Natural killer cell (primary cell): ENCODE measurements around the gene PPT1. TPM values are rescaled to one million over a fixed set of nuclear protein-coding genes. Genes with fewer than 3 reads are reported as not detected.

Experiments
- ATAC-seq, 3 donors: fragments of 150-1000 bp in 2 of 3; fragments of 200-7000 bp in 1 of 3; cut with Tn5 transposase; 1 replicate in 1 of 3; 2 replicates in 2 of 3; pipeline ENCODE4 v1.10.0; 2021; ENCODE audit warnings: mild to moderate bottlenecking in 2 of 3, moderate library complexity in 2 of 3
- DNase-seq, 2 donors: peaks; one replicate each; pipeline versions ENCODE4 v3.0.0 to v3.0.0-alpha.2; 2013 to 2021; ENCODE audit warnings: mixed read lengths in 1 of 2
- H3K27ac ChIP-seq: one replicate; pipeline ENCODE4 v1.5.1; 2013; ENCODE audit warnings: mild to moderate bottlenecking, low read length
- H3K27me3 ChIP-seq: one replicate; pipeline ENCODE4 v1.6.1; 2013; ENCODE audit warnings: low read length; ENCODE audit not compliant: control insufficient read depth, insufficient read depth
- H3K36me3 ChIP-seq: one replicate; pipeline ENCODE4 v1.6.1; 2013; ENCODE audit warnings: low read length; ENCODE audit not compliant: control insufficient read depth, insufficient read depth
- H3K4me1 ChIP-seq: one replicate; pipeline ENCODE4 v1.6.1; 2013; ENCODE audit warnings: low read length; ENCODE audit not compliant: control insufficient read depth, insufficient read depth
- H3K4me3 ChIP-seq: one replicate; pipeline ENCODE4 v1.5.1; 2013; ENCODE audit warnings: low read length
- H3K9me3 ChIP-seq: one replicate; pipeline ENCODE4 v1.6.1; 2013; ENCODE audit warnings: low read length; ENCODE audit not compliant: control insufficient read depth, insufficient read depth
- H3K27ac Mint-ChIP-seq, 2 donors: one replicate each; pipeline ENCODE4 v1.8.0; 2022; ENCODE audit warnings: mild to moderate bottlenecking in 2 of 2, mixed read lengths in 2 of 2, moderate library complexity in 1 of 2
- H3K27me3 Mint-ChIP-seq, 2 donors: one replicate each; pipeline ENCODE4 v1.8.0; 2022; ENCODE audit warnings: low read depth in 2 of 2, mixed read lengths in 2 of 2
- H3K36me3 Mint-ChIP-seq: one replicate; pipeline ENCODE4 v1.8.0; 2022; ENCODE audit warnings: mixed read lengths
- H3K4me1 Mint-ChIP-seq, 2 donors: one replicate each; pipeline ENCODE4 v1.8.0; 2022; ENCODE audit warnings: mixed read lengths in 2 of 2
- H3K4me3 Mint-ChIP-seq: one replicate; pipeline ENCODE4 v1.8.0; 2022; ENCODE audit warnings: mild to moderate bottlenecking, moderate library complexity, mixed read lengths
- H3K9me3 Mint-ChIP-seq, 2 donors: one replicate each; pipeline ENCODE4 v1.8.0; 2022; ENCODE audit warnings: mixed read lengths in 2 of 2
- WGBS: methylation state at CpG from one replicate; pipeline ENCODE4 v1.1.7; 2013; ENCODE audit warnings: missing lambda C conversion rate; ENCODE audit not compliant: insufficient coverage; 5-methylcytosine and 5-hydroxymethylcytosine counted together
- intact Hi-C: fragments of 100-400 bp; cut with micrococcal nuclease; formaldehyde crosslinking; loops from one replicate; pipeline ENCODE4 v1.14.2; 2022
- total RNA-seq, 4 donors: library from RNA; stranded (reverse); fragments of 120-200 nt in 1 of 4; gene quantifications; one replicate each; pipeline versions ENCODE4 v1.2.3 to v1.2.4, GENCODE V29; 2013 to 2022
- TF ChIP-seq, protein P1 (sequence below): fragments of 200-600 bp; IDR thresholded peaks from one replicate; pipeline ENCODE4 v1.8.0; 2022; ENCODE audit warnings: antibody characterized with exemption

Gene PPT1
- total RNA-seq, 3 donors from 2014 or later (not counting 1 experiment from before 2014, with no cell fraction given) = 24.9 to 34.5 (median 29.9) TPM

- no peak for DNase-seq
- Histone ChIP-seq H3K27ac (no peak overlapping the region), H3K36me3 (peaks cover 23% of the 10 kb centered on the region), H3K4me1 (peaks cover 15% of the 10 kb centered on the region), H3K9me3 (no peaks in the 10 kb centered on the region), H3K27me3 (no peaks in the 10 kb centered on the region), H3K4me3 (no peak overlapping the region)
- ATAC-seq = no peak
- Mint-ChIP-seq H3K4me1 (peaks cover 19 to 25% of the 10 kb centered on the region in 2 donors), H3K27me3 (no peaks in the 10 kb centered on the region), H3K9me3 (no peaks in the 10 kb centered on the region), H3K4me3 (no peak overlapping the region), H3K27ac (peak overlapping the region in 1 of 2 donors; percentile 5), H3K36me3 (no peaks in the 10 kb centered on the region)
- TF ChIP-seq, protein P1, sequence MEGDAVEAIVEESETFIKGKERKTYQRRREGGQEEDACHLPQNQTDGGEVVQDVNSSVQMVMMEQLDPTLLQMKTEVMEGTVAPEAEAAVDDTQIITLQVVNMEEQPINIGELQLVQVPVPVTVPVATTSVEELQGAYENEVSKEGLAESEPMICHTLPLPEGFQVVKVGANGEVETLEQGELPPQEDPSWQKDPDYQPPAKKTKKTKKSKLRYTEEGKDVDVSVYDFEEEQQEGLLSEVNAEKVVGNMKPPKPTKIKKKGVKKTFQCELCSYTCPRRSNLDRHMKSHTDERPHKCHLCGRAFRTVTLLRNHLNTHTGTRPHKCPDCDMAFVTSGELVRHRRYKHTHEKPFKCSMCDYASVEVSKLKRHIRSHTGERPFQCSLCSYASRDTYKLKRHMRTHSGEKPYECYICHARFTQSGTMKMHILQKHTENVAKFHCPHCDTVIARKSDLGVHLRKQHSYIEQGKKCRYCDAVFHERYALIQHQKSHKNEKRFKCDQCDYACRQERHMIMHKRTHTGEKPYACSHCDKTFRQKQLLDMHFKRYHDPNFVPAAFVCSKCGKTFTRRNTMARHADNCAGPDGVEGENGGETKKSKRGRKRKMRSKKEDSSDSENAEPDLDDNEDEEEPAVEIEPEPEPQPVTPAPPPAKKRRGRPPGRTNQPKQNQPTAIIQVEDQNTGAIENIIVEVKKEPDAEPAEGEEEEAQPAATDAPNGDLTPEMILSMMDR = no peak
- intact Hi-C loops = no loop called here
- WGBS = 70% methylated on average over 4 of the region's 4 CpGs
Measured at GRCh38 chr1:40094466-40095110, 2.5 kb downstream of the PPT1 start.

DNA sequence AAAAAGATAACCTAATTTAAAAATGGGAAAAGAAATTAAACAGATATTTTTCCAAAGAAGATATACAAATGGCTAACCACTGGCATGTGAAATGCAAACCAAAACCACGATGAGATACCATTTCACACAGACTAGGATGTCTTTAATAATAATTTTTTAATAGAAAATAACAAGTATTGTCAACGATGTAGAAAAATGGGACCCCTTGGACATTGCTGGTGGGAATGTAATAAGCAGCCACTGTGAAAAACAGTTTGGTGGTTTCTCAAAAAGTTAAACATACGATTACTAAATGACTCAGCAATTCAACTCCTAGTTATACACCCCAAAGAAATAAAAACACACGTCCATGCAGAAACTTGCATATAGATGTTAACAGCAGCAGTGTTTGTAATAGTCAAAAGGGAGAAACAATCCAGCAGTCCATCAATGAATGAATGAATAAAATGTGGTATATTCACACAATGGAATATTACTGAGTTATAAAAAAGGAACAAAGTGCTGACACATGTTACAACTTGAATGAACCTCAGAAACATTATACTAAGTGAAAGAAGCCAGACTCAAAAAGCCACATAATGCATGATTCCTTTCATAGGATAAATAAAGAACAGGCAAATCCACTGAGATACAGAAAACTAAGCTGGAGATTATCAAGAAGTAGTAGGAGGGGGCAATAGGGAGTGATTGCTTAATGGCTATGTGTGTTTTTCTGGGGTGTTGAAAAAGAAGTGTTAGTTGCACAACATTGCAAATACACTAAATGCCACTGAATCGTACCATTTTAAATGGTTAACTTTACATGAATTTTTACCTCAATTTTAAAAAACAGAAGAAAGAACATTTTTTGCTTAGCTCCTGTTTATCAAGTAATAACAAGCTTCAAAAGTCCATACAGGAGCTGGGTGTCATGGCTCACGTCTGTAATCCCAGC is 4.1 kb downstream of the PPT1 start:
- TF ChIP-seq, protein P1 = no peak
- Histone ChIP-seq H3K27me3 (no peaks in the 10 kb centered on the region), H3K4me1 (peaks cover 15% of the 10 kb centered on the region), H3K36me3 (peaks cover 32% of the 10 kb centered on the region), H3K4me3 (no peak overlapping the region), H3K27ac (no peak overlapping the region), H3K9me3 (no peaks in the 10 kb centered on the region)
- Mint-ChIP-seq H3K27ac (no peak overlapping the region), H3K4me1 (peaks cover 19 to 25% of the 10 kb centered on the region in 2 donors), H3K27me3 (no peaks in the 10 kb centered on the region), H3K36me3 (no peaks in the 10 kb centered on the region), H3K4me3 (no peak overlapping the region), H3K9me3 (no peaks in the 10 kb centered on the region)
- 78% methylated on average over 3 of the region's 6 CpGs for WGBS
- ATAC-seq (no peak), DNase-seq (no peak)
- intact Hi-C loops = no loop called here

- no peaks in the 10 kb centered on the region for H3K36me3 Mint-ChIP-seq
- no peak overlapping the region for H3K27ac ChIP-seq
Measured at GRCh38 chr1:40092241-40092640, 4.8 kb downstream of the PPT1 start.

More at GRCh38 chr1:40092241-40092640, 4.8 kb downstream of the PPT1 start:
- no peak overlapping the region for H3K27ac Mint-ChIP-seq
- Histone ChIP-seq H3K27me3 (no peaks in the 10 kb centered on the region), H3K36me3 (peaks cover 32% of the 10 kb centered on the region), H3K4me3 (no peak overlapping the region), H3K9me3 (no peaks in the 10 kb centered on the region), H3K4me1 (peaks cover 10% of the 10 kb centered on the region)
- DNase-seq (no peak), ATAC-seq (no peak)
- WGBS = 88% methylated on average over 2 of the region's 2 CpGs
- no peaks in the 10 kb centered on the region for H3K27me3 Mint-ChIP-seq
- no peak overlapping the region for H3K4me3 Mint-ChIP-seq
- TF ChIP-seq, protein P1 = no peak
- H3K4me1 Mint-ChIP-seq = peaks cover 13 to 19% of the 10 kb centered on the region in 2 donors
- no peaks in the 10 kb centered on the region for H3K9me3 Mint-ChIP-seq
- intact Hi-C loops = no loop called here
